ENCODE results near the gene TSHZ2. TPM values are rescaled to one million over a fixed set of nuclear protein-coding genes. Genes with fewer than 3 reads are reported as not detected.

Gene TSHZ2
- polyA plus RNA-seq, 1 donor from 2014 or later, result 0.73 TPM

GRCh38 chr20:53284696-53285095 lies 312.5 kb downstream of the TSHZ2 start:
- H3K9me3 Mint-ChIP-seq, result no peaks in the 10 kb centered on the region
- H3K27ac Mint-ChIP-seq, result no peak overlapping the region
- no peaks in the 10 kb centered on the region for H3K27me3 Mint-ChIP-seq
- H3K36me3 Mint-ChIP-seq, result no peaks in the 10 kb centered on the region
- H3K4me1 Mint-ChIP-seq, result no peaks in the 10 kb centered on the region
- H3K4me3 Mint-ChIP-seq, result no peak overlapping the region

GRCh38 chr20:53287357-53288042 lies 315.3 kb downstream of the TSHZ2 start:
- Mint-ChIP-seq H3K27ac (no peak overlapping the region), H3K4me3 (no peak overlapping the region), H3K4me1 (no peaks in the 10 kb centered on the region), H3K9me3 (no peaks in the 10 kb centered on the region), H3K27me3 (peaks cover under 1% of the 10 kb centered on the region), H3K36me3 (no peaks in the 10 kb centered on the region)

- no peak overlapping the region for H3K27ac Mint-ChIP-seq
These were observed 319.4 kb downstream of the TSHZ2 start for GRCh38 chr20:53291548-53291947.

GRCh38 chr20:53292347-53292746 lies 320.2 kb downstream of the TSHZ2 start:
- Mint-ChIP-seq H3K4me1 (no peaks in the 10 kb centered on the region), H3K9me3 (no peaks in the 10 kb centered on the region), H3K4me3 (no peak overlapping the region), H3K27me3 (peaks cover 2% of the 10 kb centered on the region), H3K27ac (no peak overlapping the region), H3K36me3 (no peaks in the 10 kb centered on the region)

More at GRCh38 chr20:53291548-53291947, 319.4 kb downstream of the TSHZ2 start:
- no peaks in the 10 kb centered on the region for H3K36me3 Mint-ChIP-seq
- H3K9me3 Mint-ChIP-seq, result no peaks in the 10 kb centered on the region
- H3K27me3 Mint-ChIP-seq, result peaks cover 2% of the 10 kb centered on the region
- no peak overlapping the region for H3K4me3 Mint-ChIP-seq
- no peaks in the 10 kb centered on the region for H3K4me1 Mint-ChIP-seq

- Mint-ChIP-seq H3K4me1 (no peaks in the 10 kb centered on the region), H3K36me3 (no peaks in the 10 kb centered on the region)
These were observed 322.6 kb downstream of the TSHZ2 start for GRCh38 chr20:53294804-53295203.

GRCh38 chr20:53296025-53296424 lies 323.9 kb downstream of the TSHZ2 start:
- Mint-ChIP-seq H3K4me1 (no peaks in the 10 kb centered on the region), H3K36me3 (no peaks in the 10 kb centered on the region), H3K9me3 (no peaks in the 10 kb centered on the region), H3K4me3 (no peak overlapping the region), H3K27ac (no peak overlapping the region), H3K27me3 (peaks cover 5% of the 10 kb centered on the region)

More at GRCh38 chr20:53294804-53295203, 322.6 kb downstream of the TSHZ2 start:
- no peaks in the 10 kb centered on the region for H3K9me3 Mint-ChIP-seq
- no peak overlapping the region for H3K27ac Mint-ChIP-seq
- H3K4me3 Mint-ChIP-seq, result no peak overlapping the region
- peaks cover 5% of the 10 kb centered on the region for H3K27me3 Mint-ChIP-seq

GRCh38 chr20:53296451-53297153 lies 324.4 kb downstream of the TSHZ2 start:
- Mint-ChIP-seq H3K9me3 (no peaks in the 10 kb centered on the region), H3K4me3 (no peak overlapping the region), H3K27ac (no peak overlapping the region), H3K36me3 (no peaks in the 10 kb centered on the region), H3K27me3 (peaks cover 5% of the 10 kb centered on the region), H3K4me1 (no peaks in the 10 kb centered on the region)

- no peaks in the 10 kb centered on the region for H3K4me1 Mint-ChIP-seq
- peaks cover 5% of the 10 kb centered on the region for H3K27me3 Mint-ChIP-seq
- no peaks in the 10 kb centered on the region for H3K36me3 Mint-ChIP-seq
- H3K4me3 Mint-ChIP-seq, result no peak overlapping the region
- no peaks in the 10 kb centered on the region for H3K9me3 Mint-ChIP-seq
- no peak overlapping the region for H3K27ac Mint-ChIP-seq
These were observed 325.0 kb downstream of the TSHZ2 start for GRCh38 chr20:53297154-53297529.

- no peak overlapping the region for H3K4me3 Mint-ChIP-seq
- H3K4me1 Mint-ChIP-seq, result no peaks in the 10 kb centered on the region
- no peaks in the 10 kb centered on the region for H3K36me3 Mint-ChIP-seq
- no peaks in the 10 kb centered on the region for H3K9me3 Mint-ChIP-seq
- no peak overlapping the region for H3K27ac Mint-ChIP-seq
- H3K27me3 Mint-ChIP-seq, result peaks cover 3% of the 10 kb centered on the region
These were observed 326.1 kb downstream of the TSHZ2 start for GRCh38 chr20:53298260-53298659.

GRCh38 chr20:53298911-53299310 lies 326.8 kb downstream of the TSHZ2 start:
- H3K27me3 Mint-ChIP-seq, result peaks cover 3% of the 10 kb centered on the region

GRCh38 chr20:53299831-53300230 lies 327.7 kb downstream of the TSHZ2 start:
- Mint-ChIP-seq H3K36me3 (no peaks in the 10 kb centered on the region), H3K27me3 (peaks cover 5% of the 10 kb centered on the region), H3K27ac (no peak overlapping the region), H3K4me3 (no peak overlapping the region), H3K4me1 (no peaks in the 10 kb centered on the region), H3K9me3 (peaks cover 0 to 2% (median 0%) of the 10 kb centered on the region in 3 donors)

More at GRCh38 chr20:53298911-53299310, 326.8 kb downstream of the TSHZ2 start:
- H3K4me3 Mint-ChIP-seq, result no peak overlapping the region
- H3K36me3 Mint-ChIP-seq, result no peaks in the 10 kb centered on the region
- H3K9me3 Mint-ChIP-seq, result no peaks in the 10 kb centered on the region
- H3K4me1 Mint-ChIP-seq, result no peaks in the 10 kb centered on the region
- H3K27ac Mint-ChIP-seq, result no peak overlapping the region

- H3K9me3 Mint-ChIP-seq, result peaks cover 0 to 2% (median 0%) of the 10 kb centered on the region in 3 donors
- H3K36me3 Mint-ChIP-seq, result no peaks in the 10 kb centered on the region
- H3K4me1 Mint-ChIP-seq, result no peaks in the 10 kb centered on the region
- peaks cover 6% of the 10 kb centered on the region for H3K27me3 Mint-ChIP-seq
- H3K27ac Mint-ChIP-seq, result no peak overlapping the region
- H3K4me3 Mint-ChIP-seq, result no peak overlapping the region
These were observed 329.7 kb downstream of the TSHZ2 start for GRCh38 chr20:53301869-53302268.

GRCh38 chr20:53302695-53303412 lies 330.7 kb downstream of the TSHZ2 start:
- H3K36me3 Mint-ChIP-seq, result no peaks in the 10 kb centered on the region
- H3K9me3 Mint-ChIP-seq, result peaks cover 0 to 2% (median 0%) of the 10 kb centered on the region in 3 donors
- no peak overlapping the region for H3K27ac Mint-ChIP-seq
- no peaks in the 10 kb centered on the region for H3K4me1 Mint-ChIP-seq
- no peak overlapping the region for H3K4me3 Mint-ChIP-seq
- peaks cover 9% of the 10 kb centered on the region for H3K27me3 Mint-ChIP-seq

GRCh38 chr20:53303413-53303760 lies 331.2 kb downstream of the TSHZ2 start:
- Mint-ChIP-seq H3K36me3 (no peaks in the 10 kb centered on the region), H3K9me3 (peaks cover 0 to 2% (median 0%) of the 10 kb centered on the region in 3 donors), H3K27me3 (peaks cover 9% of the 10 kb centered on the region), H3K4me3 (no peak overlapping the region), H3K4me1 (no peaks in the 10 kb centered on the region), H3K27ac (no peak overlapping the region)

GRCh38 chr20:53304146-53304545 lies 332.0 kb downstream of the TSHZ2 start:
- Mint-ChIP-seq H3K27me3 (peaks cover 6% of the 10 kb centered on the region), H3K4me1 (no peaks in the 10 kb centered on the region)

More at GRCh38 chr20:53304146-53304545, 332.0 kb downstream of the TSHZ2 start:
- H3K36me3 Mint-ChIP-seq, result no peaks in the 10 kb centered on the region
- no peak overlapping the region for H3K4me3 Mint-ChIP-seq
- H3K9me3 Mint-ChIP-seq, result peaks cover 0 to 2% (median 0%) of the 10 kb centered on the region in 3 donors
- no peak overlapping the region for H3K27ac Mint-ChIP-seq
